ENCODE results near the gene LRRC8E.

- TF ChIP-seq EZH2 (IDR thresholded peaks at IDR 0.05) (no peak), POLR2AphosphoS5 (IDR thresholded peaks at IDR 0.05; ENCODE audit: borderline replicate concordance, low read depth, low read length) (no peak)
Measured at GRCh38 chr19:7885818-7886217, 2.5 kb upstream of the LRRC8E start.
